Jurkat, Clone E6-1 (cell line): ENCODE data around the gene TRIO.

Experiments
- DNase-seq: peaks from one replicate; pipeline ENCODE4 v3.0.0-alpha.2; 2011; ENCODE audit warnings: low read depth, low spot score
- H3K4me3 ChIP-seq: 2 replicates; pipeline ENCODE4 v1.5.1; 2011; ENCODE audit warnings: mild to moderate bottlenecking, low read length, control low read depth, moderate library complexity

Gene TRIO

GRCh38 chr5:14351086-14351661 is 208.0 kb downstream of the TRIO start:
- no peak overlapping the region for H3K4me3 ChIP-seq
- no peak for DNase-seq

GRCh38 chr5:14351845-14352712 is 208.9 kb downstream of the TRIO start:
- H3K4me3 ChIP-seq, result no peak overlapping the region
- DNase-seq, result peak; percentile 49

GRCh38 chr5:14353726-14354474 is 210.8 kb downstream of the TRIO start:
- no peak overlapping the region for H3K4me3 ChIP-seq
- no peak for DNase-seq

GRCh38 chr5:14355391-14355790 is 212.2 kb downstream of the TRIO start:
- DNase-seq, result no peak
- H3K4me3 ChIP-seq, result no peak overlapping the region

GRCh38 chr5:14356305-14356704 is 213.2 kb downstream of the TRIO start:
- DNase-seq, result no peak
- H3K4me3 ChIP-seq, result no peak overlapping the region

GRCh38 chr5:14357441-14357840 is 214.3 kb downstream of the TRIO start:
- DNase-seq, result no peak
- no peak overlapping the region for H3K4me3 ChIP-seq

- no peak overlapping the region for H3K4me3 ChIP-seq
- no peak for DNase-seq
Measured at GRCh38 chr5:14357851-14358250, 214.7 kb downstream of the TRIO start.

GRCh38 chr5:14358536-14358935 is 215.4 kb downstream of the TRIO start:
- H3K4me3 ChIP-seq, result no peak overlapping the region
- no peak for DNase-seq

- no peak overlapping the region for H3K4me3 ChIP-seq
- no peak for DNase-seq
Measured at GRCh38 chr5:14359069-14360043, 216.2 kb downstream of the TRIO start.

- DNase-seq, result no peak
- no peak overlapping the region for H3K4me3 ChIP-seq
Measured at GRCh38 chr5:14362491-14362890, 219.3 kb downstream of the TRIO start.

- DNase-seq, result no peak
- H3K4me3 ChIP-seq, result no peak overlapping the region
Measured at GRCh38 chr5:14364096-14364495, 221.0 kb downstream of the TRIO start.

GRCh38 chr5:14364576-14365472 is 221.7 kb downstream of the TRIO start:
- DNase-seq, result peak; percentile 7
- H3K4me3 ChIP-seq, result no peak overlapping the region

- no peak for DNase-seq
- no peak overlapping the region for H3K4me3 ChIP-seq
Measured at GRCh38 chr5:14365831-14366430, 222.8 kb downstream of the TRIO start.

GRCh38 chr5:14366763-14367162 is 223.6 kb downstream of the TRIO start:
- H3K4me3 ChIP-seq, result no peak overlapping the region
- DNase-seq, result no peak

- H3K4me3 ChIP-seq, result no peak overlapping the region
- DNase-seq, result no peak
Measured at GRCh38 chr5:14367364-14367763, 224.2 kb downstream of the TRIO start.

- H3K4me3 ChIP-seq, result no peak overlapping the region
- DNase-seq, result no peak
Measured at GRCh38 chr5:14369780-14370179, 226.6 kb downstream of the TRIO start.

- no peak overlapping the region for H3K4me3 ChIP-seq
- DNase-seq, result no peak
Measured at GRCh38 chr5:14370386-14370785, 227.2 kb downstream of the TRIO start.

GRCh38 chr5:14373685-14374084 is 230.5 kb downstream of the TRIO start:
- H3K4me3 ChIP-seq, result no peak overlapping the region
- DNase-seq, result no peak
